H1 (cell line): ENCODE results near the gene H6PD. TPM values are rescaled to one million over a fixed set of nuclear protein-coding genes. Genes with fewer than 3 reads are reported as not detected.

Experiments
- CTCF ChIA-PET: fragments of 300-600 bp; sonication (Branson Sonifier 250); formaldehyde crosslinking; loops from one replicate; lab custom pipeline; 2021; ENCODE audit not compliant: partially characterized antibody; lab: Charles Lee
- POLR2A ChIA-PET: fragments of 300-600 bp; sonication (Branson Sonifier 250); formaldehyde crosslinking; loops from one replicate; lab custom pipeline; 2021; ENCODE audit warnings: inconsistent platforms; ENCODE audit not compliant: partially characterized antibody; lab: Charles Lee
- DNase-seq, 2 experiments: peaks; one replicate each; pipeline versions ENCODE4 v3.0.0 to v3.0.0-alpha.2; 2010 to 2022; ENCODE audit warnings: low spot score in 2 of 2, low read depth in 1 of 2, mixed read lengths in 1 of 2
- FAIRE-seq: peaks from 2 replicates; lab custom pipeline; 2011; peaks lifted over from hg19 to GRCh38; lab: Jason Lieb, UNC
- H2AFZ ChIP-seq: 2 replicates; pipeline ENCODE4 v1.8.1; 2012; ENCODE audit warnings: low read length, inconsistent platforms
- H2AK5ac ChIP-seq: 2 replicates; pipeline ENCODE4 v1.6.1; 2013; ENCODE audit warnings: low read depth, low read length
- H2BK120ac ChIP-seq: replicated peaks from 2 replicates; pipeline ENCODE3; 2013; ENCODE audit warnings: low read depth, low read length, inconsistent platforms
- H2BK12ac ChIP-seq: 2 replicates; pipeline ENCODE4 v1.6.1; 2013; ENCODE audit warnings: low read depth, low read length
- H2BK15ac ChIP-seq: 2 replicates; pipeline ENCODE4 v1.6.1; 2013; ENCODE audit warnings: low read length
- H2BK20ac ChIP-seq: 2 replicates; pipeline ENCODE4 v1.6.1; 2013; ENCODE audit warnings: low read length
- H2BK5ac ChIP-seq: 2 replicates; pipeline ENCODE4 v1.6.1; 2013; ENCODE audit warnings: low read depth, low read length
- H3K14ac ChIP-seq: 2 replicates; pipeline ENCODE4 v1.6.1; 2013; ENCODE audit warnings: inconsistent platforms; ENCODE audit not compliant: insufficient read length
- H3K18ac ChIP-seq: 2 replicates; pipeline ENCODE4 v1.6.1; 2013; ENCODE audit warnings: low read length; ENCODE audit errors: extremely low read depth
- H3K23ac ChIP-seq: 2 replicates; pipeline ENCODE4 v1.6.1; 2013; ENCODE audit warnings: inconsistent platforms; ENCODE audit not compliant: insufficient read length
- H3K23me2 ChIP-seq: 2 replicates; pipeline ENCODE4 v1.6.1; 2013; ENCODE audit warnings: low read depth, low read length
- H3K27ac ChIP-seq: 2 replicates; pipeline ENCODE4 v1.6.1; 2011; ENCODE audit warnings: low read depth, low read length, inconsistent platforms
- H3K27me3 ChIP-seq, 4 experiments: replicated peaks in 1 of 4; 1 replicate in 1 of 4; 2 replicates in 3 of 4; pipeline versions ENCODE4 v1.6.1 to v1.8.1; 2011 to 2013; ENCODE audit warnings: low read length in 3 of 4, mild to moderate bottlenecking in 3 of 4, inconsistent platforms in 2 of 4, mixed read lengths in 2 of 4, moderate library complexity in 1 of 4; ENCODE audit not compliant: control insufficient read depth in 3 of 4, insufficient read depth in 3 of 4; ENCODE audit errors: extremely low read depth in 1 of 4
- H3K36me3 ChIP-seq, 4 experiments: 2 replicates each; pipeline versions ENCODE4 v1.6.1 to v1.8.1; 2011 to 2013; ENCODE audit warnings: mild to moderate bottlenecking in 4 of 4, low read length in 3 of 4, moderate library complexity in 2 of 4, control low read depth in 1 of 4, inconsistent platforms in 1 of 4; ENCODE audit not compliant: insufficient read depth in 4 of 4, control insufficient read depth in 2 of 4
- H3K4ac ChIP-seq: replicated peaks from 2 replicates; pipeline ENCODE3; 2013; ENCODE audit warnings: low read length, low read depth, mixed read lengths, inconsistent platforms; ENCODE audit not compliant: insufficient read length
- H3K4me1 ChIP-seq, 4 experiments: replicated peaks in 1 of 4; 1 replicate in 1 of 4; 2 replicates in 3 of 4; pipeline versions ENCODE4 v1.6.1 to v1.8.1; 2011 to 2013; ENCODE audit warnings: low read length in 3 of 4, inconsistent platforms in 2 of 4, mixed read lengths in 1 of 4; ENCODE audit not compliant: insufficient read depth in 4 of 4, control insufficient read depth in 3 of 4
- H3K4me2 ChIP-seq, 2 experiments: 2 replicates each; pipeline versions ENCODE4 v1.6.1 to v1.8.1; 2011 to 2013; ENCODE audit warnings: low read depth in 2 of 2, low read length in 2 of 2, control low read depth in 1 of 2, inconsistent platforms in 1 of 2, mild to moderate bottlenecking in 1 of 2; ENCODE audit not compliant: insufficient read depth in 1 of 2
- H3K4me3 ChIP-seq, 4 experiments: fragments of 200-600, 300-600 bp in 1 of 4; sonication (generic), shearing (Covaris generic), sonication (Bioruptor Twin) in 1 of 4; 2 replicates each; pipeline versions ENCODE4 v1.5.1 to v1.8.1; 2011 to 2016; ENCODE audit warnings: low read length in 4 of 4, low read depth in 3 of 4, control low read depth in 2 of 4, inconsistent platforms in 2 of 4, mild to moderate bottlenecking in 2 of 4, mixed read lengths in 1 of 4, moderate library complexity in 1 of 4; ENCODE audit not compliant: insufficient read depth in 2 of 4; ENCODE audit errors: extremely low read depth in 1 of 4
- H3K56ac ChIP-seq: replicated peaks from 2 replicates; pipeline ENCODE3; 2013; ENCODE audit warnings: low read depth, mild to moderate bottlenecking, mixed read lengths, low read length, inconsistent platforms; ENCODE audit not compliant: insufficient read length
- H3K79me1 ChIP-seq: 2 replicates; pipeline ENCODE4 v1.6.1; 2013; ENCODE audit warnings: low read depth, low read length, control low read depth
- H3K79me2 ChIP-seq, 2 experiments: 2 replicates each; pipeline versions ENCODE4 v1.6.1 to v1.8.1; 2012 to 2013; ENCODE audit warnings: low read length in 2 of 2, mild to moderate bottlenecking in 2 of 2, inconsistent platforms in 1 of 2; ENCODE audit not compliant: insufficient read depth in 2 of 2, control insufficient read depth in 1 of 2
- H3K9ac ChIP-seq, 4 experiments: replicated peaks in 1 of 4; 1 replicate in 1 of 4; 2 replicates in 3 of 4; pipeline versions ENCODE4 v1.6.1 to v1.8.1; 2011 to 2013; ENCODE audit warnings: low read depth in 3 of 4, low read length in 3 of 4, control low read depth in 2 of 4, mild to moderate bottlenecking in 2 of 4, moderate library complexity in 2 of 4, inconsistent platforms in 1 of 4; ENCODE audit errors: extremely low read depth in 1 of 4
- H3K9me3 ChIP-seq, 2 experiments: 2 replicates each; pipeline versions ENCODE4 v1.6.1 to v1.8.1; 2012 to 2013; ENCODE audit warnings: mild to moderate bottlenecking in 2 of 2, moderate library complexity in 2 of 2, control low read depth in 1 of 2, inconsistent platforms in 1 of 2, low read depth in 1 of 2, low read length in 1 of 2, mixed read lengths in 1 of 2; ENCODE audit not compliant: insufficient read depth in 2 of 2
- H4K20me1 ChIP-seq, 2 experiments: replicated peaks in 1 of 2; 2 replicates each; pipeline versions ENCODE3 to v1.8.1; 2011 to 2013; ENCODE audit warnings: inconsistent platforms in 2 of 2, low read length in 2 of 2, mild to moderate bottlenecking in 1 of 2; ENCODE audit not compliant: insufficient read depth in 2 of 2, control insufficient read depth in 1 of 2
- H4K5ac ChIP-seq: 2 replicates; pipeline ENCODE4 v1.6.1; 2013; ENCODE audit warnings: low read length, low read depth, mixed read lengths, inconsistent platforms; ENCODE audit not compliant: insufficient read length
- H4K8ac ChIP-seq: 2 replicates; pipeline ENCODE4 v1.8.0; 2013; ENCODE audit warnings: mild to moderate bottlenecking, moderate library complexity, low read length, inconsistent platforms; ENCODE audit not compliant: insufficient read depth; ENCODE audit errors: extremely low read depth
- H4K91ac ChIP-seq: replicated peaks from 2 replicates; pipeline ENCODE3; 2013; ENCODE audit warnings: low read length, mixed read lengths, inconsistent platforms; ENCODE audit not compliant: insufficient read length
- FOSL1 ChIP-seq: IDR thresholded peaks from 2 replicates; pipeline ENCODE4 v1.6.1; 2011; ENCODE audit warnings: mild to moderate bottlenecking, low read depth, low read length, moderate library complexity; ENCODE audit not compliant: insufficient read depth
- RBBP5 ChIP-seq: IDR thresholded peaks from 2 replicates; pipeline ENCODE4 v1.7.1; 2012; ENCODE audit warnings: low read depth, mild to moderate bottlenecking, inconsistent platforms, low read length, moderate library complexity, borderline replicate concordance
- SP1 ChIP-seq: IDR thresholded peaks from 2 replicates; pipeline ENCODE4 v1.6.1; 2011; ENCODE audit warnings: low read depth, low read length
- WGBS, 2 experiments: shearing (Covaris generic) in 1 of 2; methylation state at CpG; one replicate each; pipeline versions ENCODE4 v1.1.6 to v1.1.7; 2013 to 2015; ENCODE audit warnings: low lambda C conversion rate in 2 of 2, mixed read lengths in 2 of 2, inconsistent platforms in 1 of 2, low coverage in 1 of 2, missing lambda C conversion rate in 1 of 2; ENCODE audit not compliant: insufficient replicate concordance in 2 of 2, insufficient coverage in 1 of 2, insufficient read length in 1 of 2; ENCODE audit errors: extremely low coverage in 1 of 2, missing lambda C conversion rate in 1 of 2; 5-methylcytosine and 5-hydroxymethylcytosine counted together
- polyA plus RNA-seq, 7 experiments: library from polyadenylated mRNA; depleted of rRNA in 3 of 7; stranded (reverse) in 5 of 7; unstranded in 2 of 7; fragments of >200 nt in 5 of 7; fragments of 200-250 nt in 2 of 7; gene quantifications; 1 replicate in 5 of 7; 2 replicates in 1 of 7; 4 replicates in 1 of 7; pipeline versions ENCODE4 v1.2.1 to v1.2.3, GENCODE V29; 2011 to 2013; ENCODE audit warnings: missing spikeins in 2 of 7, mixed read lengths in 2 of 7
- total RNA-seq: library from RNA; stranded (reverse); fragmentation: NEBNext Ultra II Directional; extraction: Animal tissue kit (Norgen Biotek cat#: 25700); gene quantifications from 2 replicates; pipeline ENCODE4 v1.2.1, GENCODE V29; 2021

The H6PD gene
- total and polyA plus RNA-seq, 2 of the 8 experiments (the other 6 are each of a cell fraction or from before 2014, with no cell fraction given): 3.6 to 3.8 TPM

GRCh38 chr1:9305216-9305615 is 70.6 kb downstream of the H6PD start:
- DNase-seq: no peak
- Histone ChIP-seq H3K23ac (no peak overlapping the region), H4K20me1 (peaks cover 0 to 11% of the 10 kb centered on the region in 2 experiments)
- TF ChIP-seq SP1: no peak
- no peak for TF ChIP-seq RBBP5
- no peak for TF ChIP-seq FOSL1

More at GRCh38 chr1:9305216-9305615, 70.6 kb downstream of the H6PD start:
- Histone ChIP-seq H4K5ac (no peak overlapping the region), H3K18ac (no peak overlapping the region), H3K4me1 (no peaks in the 10 kb centered on the region; a peak in 1 of 7 replicates), H3K27ac (no peak overlapping the region), H2BK120ac (no peak overlapping the region), H3K14ac (no peak overlapping the region), H3K23me2 (no peaks in the 10 kb centered on the region), H2BK20ac (no peak overlapping the region), H3K9ac (no peak overlapping the region), H4K91ac (no peak overlapping the region), H2AFZ (no peak overlapping the region), H2BK15ac (no peak overlapping the region), H3K79me2 (no peaks in the 10 kb centered on the region; a peak in 1 of 4 replicates), H2AK5ac (no peak overlapping the region), H3K27me3 (no peaks in the 10 kb centered on the region), H3K56ac (no peak overlapping the region), H2BK12ac (no peak overlapping the region), H3K4me3 (no peak overlapping the region), H3K4me2 (no peak overlapping the region), H3K36me3 (no peaks in the 10 kb centered on the region), H3K9me3 (no peaks in the 10 kb centered on the region), H3K4ac (no peak overlapping the region), H4K8ac (no peak overlapping the region), H3K79me1 (peaks cover 3% of the 10 kb centered on the region), H2BK5ac (no peak overlapping the region)
- WGBS, 2 experiments: 90% methylated on average over 11 of the region's 14 CpGs; no CpG with 5 or more reads in 1 of the 2 experiments
- no peak for FAIRE-seq
- POLR2A ChIA-PET: interaction anchor here (2.6 kb wide), 1 partner anchor 15 kb away, joined by 8 read pairs; no protein-coding TSS in a partner anchor
- CTCF ChIA-PET: interaction anchor here (2.2 to 3.2 kb wide), 2 partner anchors 15 to 16 kb away, joined by 6 to 8 read pairs; no protein-coding TSS in a partner anchor
